Hematopoietic multipotent progenitor cell treated with erythropoietin and hydrocortisone succinate and interleukin-3 and kit ligand, for 17 days (in vitro differentiated cells): ENCODE measurements around the gene BLM.
A peak's percentile ranks its signal among the peaks of the same experiment; 100 is the strongest.
"Not testable (repeated sequence)": the region's sequence is repeated elsewhere in the genome, so short reads cannot be mapped to it uniquely, and the experiment has no call there.

ENCODE experiments used
- DNase-seq: peaks from one replicate; pipeline ENCODE4 v3.0.0-alpha.2; 2015; ENCODE audit warnings: low spot score

The BLM gene

DNA sequence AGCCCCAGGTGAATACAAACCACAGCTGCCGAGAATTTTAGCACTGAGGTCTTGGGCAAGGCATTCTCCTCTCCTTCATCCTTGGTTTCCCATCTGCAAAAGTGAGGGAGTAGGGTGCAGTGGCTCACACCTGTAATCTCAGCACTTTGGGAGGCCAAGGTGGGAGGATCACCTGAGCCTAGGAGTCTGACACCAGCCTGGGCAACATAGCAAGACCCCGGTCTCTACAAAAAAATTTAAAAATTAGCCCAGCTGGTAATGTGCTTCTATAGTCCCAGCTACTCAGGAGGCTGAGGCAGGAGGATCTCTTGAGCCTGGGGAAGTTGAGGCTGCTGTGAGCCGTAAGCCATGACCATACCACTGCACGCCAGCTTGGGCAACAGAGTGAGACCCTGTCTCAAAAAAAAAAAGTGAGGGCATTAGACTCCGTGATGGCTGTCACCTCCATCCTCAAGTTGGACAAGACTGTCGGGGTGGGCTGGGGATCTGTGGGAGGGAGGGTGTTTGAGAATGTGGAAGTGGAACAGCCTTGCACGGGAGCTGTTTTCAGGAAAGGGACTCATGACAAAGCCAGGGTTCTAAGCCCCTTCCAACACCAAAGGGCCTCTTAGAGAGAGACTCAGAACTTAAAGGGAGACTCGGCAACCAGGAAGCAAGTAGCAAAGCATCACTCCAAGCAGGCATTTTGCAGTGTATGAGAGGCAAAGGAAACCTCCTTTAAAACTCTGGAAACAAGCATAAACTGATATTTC lies 105.2 kb downstream of the BLM start:
- DNase-seq, result no peak

DNA sequence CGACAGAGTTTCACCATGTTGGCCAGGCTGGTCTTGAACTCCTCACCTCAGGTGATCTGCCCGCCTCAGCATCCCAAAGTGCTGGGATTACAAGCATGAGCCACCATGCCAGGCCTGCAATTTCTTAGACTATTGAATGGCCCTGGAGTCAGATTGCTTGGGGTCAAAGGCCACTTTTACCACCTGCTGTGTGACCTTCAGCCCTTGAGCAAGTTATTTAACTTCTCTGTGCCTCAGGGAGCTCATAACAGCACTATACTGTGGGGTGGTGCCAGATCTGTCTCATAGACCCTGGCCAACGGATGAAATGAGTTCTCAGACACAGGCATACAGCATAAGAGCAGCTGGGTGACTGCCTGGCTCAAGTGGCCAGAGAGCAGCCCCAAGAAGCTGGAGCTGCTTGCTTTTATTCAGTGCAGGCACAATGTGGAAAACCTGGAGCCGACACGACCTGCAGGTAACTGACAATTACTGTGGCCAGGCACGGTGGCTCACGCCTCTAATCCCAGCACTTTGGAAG lies 106.4 kb downstream of the BLM start:
- no peak for DNase-seq

DNA sequence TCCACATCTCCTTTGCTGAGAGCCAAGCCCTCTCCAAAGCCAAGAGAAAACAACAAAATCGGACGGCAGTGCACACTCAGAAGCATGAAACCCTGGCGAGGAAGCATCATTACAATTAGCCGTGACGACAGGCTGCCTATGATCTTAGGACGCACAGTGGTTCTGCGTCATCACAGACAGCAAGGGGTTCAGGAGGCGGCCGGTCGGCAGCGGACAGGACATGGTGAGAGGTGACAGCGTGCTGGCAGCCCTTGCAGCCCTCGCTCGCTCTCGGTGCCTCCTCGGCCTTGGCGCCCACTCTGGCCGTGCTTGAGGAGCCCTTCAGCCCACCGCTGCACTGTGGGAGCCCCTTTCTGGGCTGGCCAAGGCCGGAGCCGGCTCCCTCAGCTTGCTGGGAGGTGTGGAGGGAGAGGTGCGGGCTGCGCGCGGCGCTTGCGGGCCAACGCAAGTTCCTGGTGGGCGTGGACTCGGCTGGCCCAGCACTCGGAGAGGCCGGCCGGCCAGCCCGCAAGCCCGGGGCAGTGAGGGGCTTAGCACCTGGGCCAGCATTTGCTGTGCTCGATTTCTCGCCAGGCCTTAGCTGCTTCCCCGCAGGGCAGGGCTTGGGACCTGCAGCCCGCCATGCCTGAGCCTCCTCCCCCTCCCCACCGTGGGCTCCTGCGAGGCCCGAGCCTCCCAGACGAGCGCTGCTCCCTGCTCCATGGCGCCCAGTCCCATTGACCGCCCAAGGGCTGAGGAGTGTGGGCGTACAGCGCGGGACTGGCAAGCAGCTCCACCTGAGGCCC lies 108.2 kb downstream of the BLM start:
- not testable (repeated sequence) for DNase-seq

DNA sequence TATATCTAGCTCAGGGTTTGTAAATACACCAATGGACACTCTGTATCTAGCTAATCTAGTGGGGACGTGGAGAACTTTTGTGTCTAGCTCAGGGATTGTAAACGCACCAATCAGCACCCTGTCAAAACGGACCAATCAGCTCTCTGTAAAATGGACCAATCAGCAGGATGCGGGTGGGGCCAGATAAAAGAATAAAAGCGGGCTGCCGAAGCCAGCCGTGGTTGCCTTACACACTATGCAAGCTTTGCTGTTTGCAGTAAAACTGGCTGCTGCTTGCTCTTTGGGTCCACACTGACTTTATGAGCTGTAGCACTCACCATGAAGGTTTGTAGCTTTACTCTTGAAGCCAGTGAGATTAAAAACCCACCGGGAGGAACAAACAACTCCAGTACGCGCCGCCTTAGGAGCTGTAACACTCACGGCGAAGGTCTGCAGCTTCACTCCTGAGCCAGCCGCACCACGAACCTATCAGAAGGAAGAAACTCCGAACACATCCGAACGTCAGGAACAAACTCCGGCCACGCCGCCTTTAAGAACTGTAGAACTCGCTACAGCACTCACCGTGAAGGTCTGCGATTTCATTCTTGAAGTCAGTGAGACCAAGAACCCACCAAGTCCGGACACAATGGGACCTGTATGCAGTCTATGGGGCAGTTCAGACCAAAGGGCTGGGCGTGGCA lies 109.2 kb downstream of the BLM start:
- not testable (repeated sequence) for DNase-seq

DNA sequence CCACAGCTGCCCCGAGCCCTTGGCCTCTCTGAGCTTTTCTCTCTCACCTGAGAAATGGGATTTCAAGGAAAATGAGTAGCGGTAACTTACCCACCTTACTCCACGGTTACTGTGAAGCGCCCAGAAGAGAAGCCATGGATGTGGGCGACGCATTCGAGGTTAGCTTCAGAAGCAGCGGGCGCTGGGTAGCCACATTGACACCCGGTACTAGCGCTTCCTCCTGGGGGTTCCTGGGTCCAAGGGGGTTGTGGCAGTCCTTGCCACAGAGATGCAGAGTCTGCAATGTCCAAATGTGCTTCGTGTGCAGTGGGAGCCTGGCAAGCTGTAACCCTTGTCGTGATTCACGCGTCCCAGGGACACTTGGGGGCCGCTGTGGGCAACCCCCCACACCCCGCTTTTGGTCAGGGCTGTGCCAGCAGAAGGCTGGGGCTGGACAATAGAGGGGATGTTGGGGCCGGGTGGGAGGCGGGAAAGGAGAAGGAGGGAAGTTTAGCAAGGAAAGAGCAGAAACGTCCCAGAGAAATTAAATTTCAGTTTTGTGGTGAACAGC lies 109.8 kb downstream of the BLM start:
- DNase-seq, result no peak

DNA sequence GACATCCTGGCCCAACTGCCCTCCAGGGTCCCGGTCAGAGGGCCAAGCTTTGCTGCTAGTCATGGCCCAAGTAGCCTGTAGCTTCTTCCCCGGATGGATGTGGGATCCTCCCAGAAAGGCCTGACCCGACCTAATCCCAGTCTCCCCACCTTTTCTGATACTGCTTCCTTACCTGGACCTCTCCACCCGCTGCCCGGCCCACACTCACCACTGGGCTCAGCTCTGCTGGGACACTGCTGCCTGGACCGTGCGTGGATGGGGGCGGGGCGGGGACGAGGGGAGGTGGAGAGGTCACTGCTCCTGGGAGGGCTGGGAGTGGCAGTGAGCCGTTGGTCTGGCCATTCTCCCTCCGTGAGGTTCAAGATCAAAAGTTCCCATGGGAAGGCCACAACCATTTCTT lies 111.0 kb downstream of the BLM start:
- no peak for DNase-seq

DNA sequence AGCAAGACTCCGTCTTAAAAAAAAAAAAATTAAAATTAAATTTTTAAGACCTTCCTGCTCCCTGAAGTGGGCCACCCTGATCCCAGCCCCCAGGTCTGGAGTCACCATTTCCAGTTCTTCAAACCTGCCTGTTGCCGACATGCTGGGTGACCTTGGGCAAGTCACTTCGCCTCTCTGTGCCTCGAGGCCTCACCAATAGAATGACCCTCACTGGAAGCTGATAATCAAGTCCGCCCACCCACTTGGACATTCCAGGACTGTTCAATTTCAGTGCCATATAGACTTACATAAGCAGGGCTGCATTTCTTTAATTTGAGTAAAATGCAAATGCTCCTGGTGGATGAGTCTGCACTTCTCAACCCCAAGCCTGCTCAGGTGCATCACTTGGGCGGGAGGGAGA lies 112.0 kb downstream of the BLM start:
- no peak for DNase-seq

DNA sequence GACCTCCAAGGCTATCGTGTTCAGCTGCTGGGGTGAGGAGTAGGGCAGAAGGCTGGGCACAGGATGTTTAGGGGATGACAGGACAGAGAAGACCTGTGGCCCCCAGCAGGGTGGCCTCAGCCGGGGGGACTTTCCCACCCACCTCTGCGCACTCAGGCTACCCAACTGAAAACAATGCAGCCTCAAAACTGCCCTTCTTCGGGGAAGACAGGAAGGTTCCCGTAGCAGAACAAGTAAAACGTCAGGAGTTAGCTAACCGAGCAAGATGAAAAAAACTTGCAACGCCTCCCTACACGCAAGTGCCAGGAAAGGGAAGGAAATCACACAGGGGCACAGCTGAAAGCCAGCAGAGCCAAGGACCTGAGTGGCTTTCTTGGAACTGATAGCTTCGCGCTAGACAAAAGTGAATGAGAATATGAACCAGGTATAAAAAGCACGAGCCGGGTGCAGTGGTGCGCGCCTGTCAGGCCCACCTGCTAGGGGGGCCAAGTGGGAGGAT lies 112.8 kb downstream of the BLM start:
- DNase-seq, result no peak

DNA sequence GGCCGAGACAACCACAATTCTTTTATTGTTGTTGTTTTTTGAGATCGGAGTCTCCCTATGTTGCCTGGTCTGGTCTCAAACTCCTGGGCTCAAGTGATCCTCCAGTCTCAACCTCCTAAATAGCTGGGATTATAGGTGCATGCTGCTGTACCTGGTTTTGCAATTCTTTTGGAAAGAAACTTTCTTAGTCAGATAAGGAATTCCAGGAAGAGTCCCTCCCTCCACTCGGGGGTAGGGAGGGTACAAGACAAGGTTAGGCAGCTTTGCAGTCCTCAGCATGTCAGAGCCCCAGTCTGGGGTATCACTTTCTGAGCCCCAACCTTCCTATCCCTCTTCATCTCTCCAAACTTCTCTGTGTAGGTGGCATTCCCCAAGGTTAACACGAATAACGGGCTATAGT lies 117.5 kb downstream of the BLM start:
- no peak for DNase-seq

DNA sequence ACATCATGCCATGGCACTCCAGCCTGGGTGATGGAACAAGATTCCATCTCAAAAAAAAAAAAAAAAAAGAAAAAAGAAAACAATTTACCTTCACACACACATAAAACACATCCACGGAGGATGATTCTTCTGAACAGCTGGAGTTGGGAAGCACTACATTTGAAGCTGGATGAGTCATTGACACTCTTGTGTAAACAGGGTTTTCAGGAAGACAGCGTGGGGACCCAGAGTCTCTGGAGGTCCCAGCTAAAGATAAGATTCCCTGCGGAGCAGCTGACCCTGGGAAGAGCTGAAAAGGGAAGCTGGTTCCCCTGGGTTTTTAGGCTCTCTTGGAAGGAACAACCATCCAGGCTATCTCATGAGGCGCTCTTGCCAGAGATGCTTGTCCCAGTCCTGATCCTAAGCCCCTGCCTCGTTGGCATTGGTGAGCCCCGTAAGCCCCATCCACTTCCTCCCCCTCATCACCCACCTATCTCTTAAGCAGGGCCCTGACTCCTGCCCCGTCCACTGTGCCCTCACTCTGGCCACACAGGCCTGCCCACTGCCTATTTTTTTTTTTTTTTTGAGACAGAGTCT lies 119.2 kb downstream of the BLM start:
- no peak for DNase-seq

DNA sequence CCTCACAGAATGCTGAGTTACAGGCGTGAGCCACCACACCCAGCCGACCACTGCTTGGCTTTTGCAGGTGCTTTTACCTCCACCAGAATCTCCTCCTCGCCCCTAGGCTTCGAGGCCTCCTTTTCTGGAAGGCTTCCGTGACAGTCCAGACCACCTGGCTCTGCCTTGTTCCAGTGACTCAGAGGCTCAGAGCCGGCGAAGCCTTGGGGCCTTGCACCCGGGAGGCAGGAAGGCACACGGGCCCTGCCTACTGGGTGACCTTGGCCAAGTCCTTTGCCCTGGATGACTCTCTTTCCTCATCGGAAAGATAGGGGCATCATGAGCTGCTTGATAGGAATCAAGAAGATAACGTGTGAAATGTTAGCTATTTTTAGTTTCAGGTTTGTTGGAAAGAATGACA lies 119.9 kb downstream of the BLM start:
- DNase-seq, result no peak

DNA sequence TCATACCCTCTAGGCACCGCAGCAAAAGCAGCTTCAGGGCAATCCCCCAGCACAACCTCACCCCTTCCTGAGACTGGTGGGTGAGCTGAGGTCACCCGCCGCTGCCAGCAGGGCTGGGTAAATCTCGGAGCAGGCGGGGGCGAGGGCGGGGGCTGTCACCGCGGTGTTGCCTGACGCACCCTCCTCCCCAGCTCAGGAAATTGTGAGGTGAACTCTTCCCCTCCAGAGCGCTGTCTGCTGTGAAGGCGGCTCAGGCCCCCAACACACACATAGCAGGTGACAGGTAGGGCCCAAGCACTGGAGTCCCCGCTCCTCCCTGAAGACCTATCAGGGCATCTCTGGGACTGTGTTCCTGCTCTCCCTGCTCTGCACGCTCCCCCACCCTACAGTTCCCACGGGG lies 121.0 kb downstream of the BLM start:
- DNase-seq, result no peak

DNA sequence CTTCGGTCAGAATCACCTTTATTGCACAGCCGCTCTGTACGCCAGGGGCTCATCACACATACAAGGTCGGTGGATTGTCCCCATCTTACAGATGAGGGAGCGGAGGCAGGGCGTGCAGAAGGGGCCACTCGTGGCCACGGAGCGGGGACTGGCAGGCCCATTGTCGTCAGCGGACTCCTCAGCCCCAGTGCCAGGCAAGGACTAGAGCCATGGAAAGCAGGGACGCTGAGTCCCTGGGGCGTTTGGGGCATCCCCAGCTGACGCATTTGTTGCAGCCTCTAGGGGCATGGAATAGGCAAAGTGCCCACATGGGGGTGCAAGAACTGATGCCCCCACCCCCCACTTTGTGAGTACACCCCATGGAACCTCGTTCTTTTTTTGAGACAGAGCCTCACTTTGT lies 121.4 kb downstream of the BLM start:
- DNase-seq, result no peak

DNA sequence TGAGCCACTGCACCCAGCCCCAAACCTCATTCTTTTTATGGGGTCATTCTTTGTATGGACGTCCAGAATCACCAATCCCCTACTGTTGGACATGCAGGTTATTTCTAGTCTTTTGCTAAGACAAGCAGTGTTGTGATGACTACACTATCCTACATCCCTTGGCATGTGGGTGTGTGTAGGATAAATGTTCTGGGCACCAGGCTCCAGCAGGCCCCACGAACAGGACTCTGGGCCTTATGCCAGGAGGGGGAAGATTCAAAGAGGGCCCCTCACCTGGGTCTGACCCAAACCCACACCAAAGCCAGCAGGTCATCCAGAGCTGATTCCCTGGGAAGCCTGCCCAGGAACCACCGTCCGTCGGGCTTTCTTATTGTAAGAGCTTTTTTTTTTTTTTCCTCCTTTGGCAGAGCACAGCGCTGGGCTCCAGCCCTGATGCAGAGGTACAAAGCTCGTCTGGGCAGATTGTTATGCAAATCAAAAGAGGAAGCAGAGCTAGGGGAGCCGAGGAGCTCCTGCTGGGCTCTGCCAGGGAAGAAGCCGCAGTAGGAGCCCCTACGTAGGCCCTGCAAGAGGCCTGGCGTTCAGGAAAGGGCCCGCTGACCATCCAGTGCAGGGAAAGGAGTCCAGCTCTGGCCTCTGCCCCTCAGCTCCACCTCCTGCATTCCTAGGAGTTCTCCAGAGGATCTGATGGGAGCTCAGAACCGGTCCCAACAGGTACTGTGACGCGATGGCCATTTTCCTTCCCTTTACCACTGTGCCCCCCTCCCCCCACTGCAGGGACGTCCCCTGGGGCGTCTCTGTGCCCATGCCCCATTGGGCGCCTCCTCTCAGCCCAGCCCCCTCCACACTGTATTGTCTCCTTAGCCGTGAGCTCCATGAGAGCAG lies 122.3 kb downstream of the BLM start:
- peak; percentile 39 for DNase-seq

DNA sequence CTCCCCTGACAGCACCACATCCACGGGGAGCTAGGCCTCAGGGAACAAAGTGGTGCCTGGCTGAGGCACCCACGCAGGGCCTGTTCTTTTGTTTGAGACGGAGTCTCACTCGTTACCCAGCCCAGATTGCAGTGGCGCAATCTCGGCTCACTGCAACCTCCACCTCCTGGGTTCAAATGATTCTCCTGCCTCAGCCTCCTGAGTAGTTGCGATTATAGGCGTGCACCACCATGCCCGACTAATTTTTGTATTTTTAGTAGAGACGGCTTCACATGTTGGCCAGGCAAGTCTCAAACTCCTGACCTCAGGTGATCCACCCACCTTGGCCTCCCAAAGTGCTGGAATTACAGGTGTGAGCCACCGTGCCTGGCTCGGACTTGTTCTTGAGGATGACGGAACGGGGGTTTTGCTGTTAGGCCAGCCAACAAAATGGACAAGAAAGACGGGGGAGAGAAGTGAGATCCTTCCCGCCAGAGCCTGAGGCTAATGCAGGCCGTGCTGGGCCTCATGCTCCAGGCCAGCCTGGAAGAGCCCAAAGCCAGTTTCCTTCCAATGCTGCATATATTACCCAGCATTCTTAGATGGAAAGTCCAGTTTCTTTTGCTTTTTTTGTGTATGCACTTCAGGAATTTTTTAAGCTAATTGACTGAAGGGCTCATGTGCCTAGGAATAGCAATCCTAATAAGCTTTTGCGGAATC lies 123.2 kb downstream of the BLM start:
- DNase-seq, result no peak

DNA sequence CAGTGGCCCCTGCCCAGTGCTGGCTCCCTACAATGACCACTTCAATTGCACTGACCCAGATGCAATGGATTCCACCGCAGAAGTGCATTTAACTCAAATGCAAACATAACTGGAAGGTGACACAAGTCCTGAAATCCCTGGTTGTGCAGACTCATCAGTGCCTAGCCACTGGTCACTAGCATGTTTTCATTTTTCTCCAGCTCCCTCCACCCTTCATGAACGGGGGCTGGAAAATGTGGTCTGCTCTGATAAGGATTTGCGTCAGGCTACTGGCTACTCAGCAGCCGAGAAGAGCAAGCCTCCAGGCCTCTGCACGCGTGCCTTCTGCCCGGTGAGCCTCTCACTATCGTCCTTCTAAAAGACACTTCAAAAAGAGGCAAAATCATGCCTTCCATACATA lies 123.8 kb downstream of the BLM start:
- peak; percentile 95 for DNase-seq

DNA sequence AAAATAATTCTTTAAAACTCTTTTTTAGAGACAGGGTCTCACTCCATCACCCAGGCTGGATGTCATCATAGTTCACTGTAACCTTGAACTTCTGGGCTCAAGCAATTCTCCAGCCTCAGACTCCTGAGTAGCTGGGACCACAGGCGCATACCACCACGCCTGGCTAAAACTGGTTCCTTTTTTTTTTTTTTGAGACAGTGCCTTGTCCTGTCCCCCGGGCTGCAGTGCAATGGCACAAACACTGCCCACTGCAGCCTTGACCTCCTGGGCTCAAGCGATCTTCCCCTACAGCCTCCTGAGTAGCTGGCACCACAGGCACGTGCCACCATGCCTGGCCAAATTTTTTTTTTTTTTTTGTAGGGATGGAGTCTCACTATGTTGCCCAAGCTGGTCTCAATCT lies 127.5 kb downstream of the BLM start:
- no peak for DNase-seq

DNA sequence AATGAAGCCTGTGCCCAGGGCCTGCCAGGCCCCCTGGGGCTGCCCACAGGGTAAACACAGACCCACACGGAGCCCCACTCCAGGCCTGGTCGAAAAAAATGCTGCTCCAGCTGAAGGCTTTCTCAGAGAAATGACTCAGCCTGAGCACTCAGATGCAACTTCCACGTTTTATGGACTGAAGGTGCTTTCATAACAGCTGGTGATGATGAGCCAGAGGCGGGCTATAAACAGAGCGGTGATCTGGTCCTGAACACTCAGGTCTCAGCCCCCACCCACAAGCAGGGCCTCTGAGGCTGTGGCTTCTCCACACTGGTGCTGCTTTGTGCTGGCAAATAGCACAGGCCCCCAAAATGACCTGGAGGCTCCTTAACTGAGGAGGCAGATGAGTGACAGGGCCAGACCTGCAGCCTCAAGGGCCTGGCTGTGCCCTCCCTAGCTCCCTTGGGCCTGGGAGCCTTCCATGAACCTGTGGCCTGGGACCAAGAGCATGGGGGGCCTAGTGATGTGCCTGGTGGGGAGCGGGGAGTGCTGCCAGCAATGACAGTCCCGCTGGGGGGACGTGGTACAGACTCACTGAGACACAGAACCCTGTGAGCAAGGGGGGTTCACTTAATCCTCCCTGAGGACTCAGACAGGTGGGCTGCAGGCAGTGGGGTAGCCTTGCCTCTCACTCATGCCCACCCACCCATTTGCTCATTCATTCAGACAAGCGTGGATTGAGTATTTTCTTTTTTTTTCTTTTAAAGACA lies 128.2 kb downstream of the BLM start:
- DNase-seq, result peak; percentile 49

DNA sequence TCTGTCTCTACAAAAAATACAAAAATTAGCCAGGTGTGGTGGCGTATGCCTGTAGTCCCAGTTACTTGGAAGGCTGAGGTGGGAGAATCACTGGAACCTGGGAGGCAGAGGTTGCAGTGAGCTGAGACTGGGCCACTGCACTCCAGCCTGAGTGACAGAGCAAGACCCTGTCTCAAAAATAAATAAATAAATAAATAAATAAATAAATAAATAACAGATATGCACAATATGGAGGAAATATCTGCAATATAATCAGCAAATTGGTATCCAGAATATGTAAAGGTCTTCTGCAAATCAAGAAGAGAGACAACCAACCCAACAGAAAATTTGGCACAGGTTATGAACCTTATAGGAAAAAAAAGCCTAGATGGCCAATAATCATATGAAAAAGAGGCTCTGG lies 132.3 kb downstream of the BLM start:
- DNase-seq, result not testable (repeated sequence)

DNA sequence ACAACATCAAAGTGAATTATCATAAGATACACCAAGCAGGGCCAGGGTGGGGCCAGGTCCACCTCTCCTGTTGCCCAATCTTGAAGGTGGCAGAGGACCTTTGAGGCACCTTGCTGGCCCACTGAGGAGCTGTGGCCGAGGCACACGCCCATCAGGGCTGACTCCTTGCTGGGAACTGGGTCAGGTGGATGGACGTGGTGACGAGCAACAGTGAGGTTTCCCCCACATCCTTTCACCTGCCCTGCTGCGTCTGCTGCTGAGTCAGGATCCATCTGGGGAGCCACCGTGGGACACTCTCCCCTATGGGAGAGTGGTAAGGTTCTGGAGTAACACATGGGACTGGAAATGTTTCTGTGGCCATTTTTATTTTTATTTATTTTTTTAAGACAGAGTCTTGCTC lies 134.0 kb downstream of the BLM start:
- no peak for DNase-seq
